NCI-H2107 treated with DMSO at 0.1 percent for 48 hours (cell line): Measurements from ENCODE around the gene TBCC.

ENCODE experiments used
- DNase-seq: peaks from one replicate; lab custom pipeline; 2025; ENCODE audit not compliant: unreplicated experiment; lab: John Stamatoyannopoulos, UW

TBCC gene

GRCh38 chr6:42697268-42697655 lies 48.6 kb downstream of the TBCC start:
- no peak for DNase-seq

- DNase-seq = no peak
These were observed 49.2 kb downstream of the TBCC start for GRCh38 chr6:42696526-42697267.

- DNase-seq = no peak
These were observed 51.3 kb downstream of the TBCC start for GRCh38 chr6:42694586-42694985.
